ENCODE data around the gene XPO4.

Gene XPO4

DNA sequence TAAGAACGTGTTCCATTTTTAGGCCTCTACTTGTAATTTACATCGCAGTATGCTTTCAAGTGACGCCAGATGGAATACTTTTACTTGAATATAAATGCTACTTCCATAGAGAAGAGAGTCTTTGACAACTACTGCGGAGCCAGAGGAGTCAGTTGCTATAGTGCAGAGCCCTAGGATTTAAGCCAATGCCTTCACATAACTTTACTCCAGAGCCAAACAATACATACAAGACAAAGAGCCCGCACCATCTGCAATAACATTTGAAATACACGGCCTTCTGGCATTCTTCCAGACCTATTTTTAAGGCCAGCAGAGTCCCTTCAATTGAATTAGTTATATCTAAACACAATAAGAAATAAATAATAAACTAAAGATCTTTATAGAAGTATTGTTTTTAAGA, 59.4 kb downstream of the XPO4 start:
- TF ChIP-seq, protein P1, sequence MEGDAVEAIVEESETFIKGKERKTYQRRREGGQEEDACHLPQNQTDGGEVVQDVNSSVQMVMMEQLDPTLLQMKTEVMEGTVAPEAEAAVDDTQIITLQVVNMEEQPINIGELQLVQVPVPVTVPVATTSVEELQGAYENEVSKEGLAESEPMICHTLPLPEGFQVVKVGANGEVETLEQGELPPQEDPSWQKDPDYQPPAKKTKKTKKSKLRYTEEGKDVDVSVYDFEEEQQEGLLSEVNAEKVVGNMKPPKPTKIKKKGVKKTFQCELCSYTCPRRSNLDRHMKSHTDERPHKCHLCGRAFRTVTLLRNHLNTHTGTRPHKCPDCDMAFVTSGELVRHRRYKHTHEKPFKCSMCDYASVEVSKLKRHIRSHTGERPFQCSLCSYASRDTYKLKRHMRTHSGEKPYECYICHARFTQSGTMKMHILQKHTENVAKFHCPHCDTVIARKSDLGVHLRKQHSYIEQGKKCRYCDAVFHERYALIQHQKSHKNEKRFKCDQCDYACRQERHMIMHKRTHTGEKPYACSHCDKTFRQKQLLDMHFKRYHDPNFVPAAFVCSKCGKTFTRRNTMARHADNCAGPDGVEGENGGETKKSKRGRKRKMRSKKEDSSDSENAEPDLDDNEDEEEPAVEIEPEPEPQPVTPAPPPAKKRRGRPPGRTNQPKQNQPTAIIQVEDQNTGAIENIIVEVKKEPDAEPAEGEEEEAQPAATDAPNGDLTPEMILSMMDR (IDR thresholded peaks at IDR 0.05) = no peak

DNA sequence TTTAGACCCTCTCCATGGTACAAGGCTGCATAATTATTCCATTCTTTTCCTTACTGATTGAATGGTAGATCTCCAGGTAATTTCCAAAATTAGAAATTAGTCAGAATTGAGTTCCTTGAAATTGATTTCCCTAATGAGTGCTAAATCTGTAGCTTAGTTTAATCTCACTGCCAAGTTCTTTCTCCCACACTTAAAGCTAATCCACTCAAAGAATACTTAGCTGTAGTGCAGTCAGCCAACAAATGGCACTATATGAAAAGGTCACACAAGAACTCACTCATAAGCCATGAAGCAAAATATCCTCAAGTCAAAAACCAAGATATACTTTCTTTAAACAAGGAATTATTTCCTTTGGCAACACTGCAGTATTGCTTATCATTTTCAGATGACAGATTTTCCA, 62.0 kb downstream of the XPO4 start:
- TF ChIP-seq, protein P1 (IDR thresholded peaks at IDR 0.05) = no peak

DNA sequence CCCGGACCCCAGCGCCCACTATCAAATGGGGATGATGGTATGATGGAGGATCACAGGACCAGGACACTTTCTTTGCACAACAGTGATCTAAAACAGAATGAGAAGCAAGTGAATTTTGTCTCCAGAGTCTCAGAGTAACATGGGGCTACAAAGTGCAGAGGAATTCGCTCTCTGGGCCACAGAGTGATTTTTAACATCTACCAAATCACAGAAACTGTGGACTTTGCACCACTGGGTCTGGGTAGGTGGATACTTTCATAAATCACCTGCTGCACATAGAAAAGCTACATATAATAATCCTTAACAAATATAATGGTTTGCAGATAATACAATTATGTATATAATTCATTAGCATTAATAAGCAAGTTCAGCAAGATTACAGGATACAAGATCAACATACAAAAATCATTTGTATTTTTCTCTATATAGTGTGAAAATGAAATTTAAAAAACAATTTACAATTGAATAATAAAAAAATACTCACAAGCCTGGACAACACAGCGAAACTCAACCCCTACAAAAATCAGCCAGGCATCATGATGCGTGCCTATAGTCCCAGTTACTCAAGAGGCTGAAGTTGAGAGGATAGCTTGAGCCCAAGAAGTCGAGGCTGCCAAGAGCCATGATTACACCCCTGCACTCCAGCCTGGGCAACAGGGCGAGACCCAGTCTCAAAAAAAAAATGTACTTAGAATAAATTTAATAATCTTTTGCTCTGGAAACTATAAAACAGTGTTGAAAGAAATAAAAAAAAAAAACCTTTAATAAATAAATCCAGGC, 68.5 kb downstream of the XPO4 start:
- TF ChIP-seq, protein P1 (IDR thresholded peaks at IDR 0.05) = no peak

DNA sequence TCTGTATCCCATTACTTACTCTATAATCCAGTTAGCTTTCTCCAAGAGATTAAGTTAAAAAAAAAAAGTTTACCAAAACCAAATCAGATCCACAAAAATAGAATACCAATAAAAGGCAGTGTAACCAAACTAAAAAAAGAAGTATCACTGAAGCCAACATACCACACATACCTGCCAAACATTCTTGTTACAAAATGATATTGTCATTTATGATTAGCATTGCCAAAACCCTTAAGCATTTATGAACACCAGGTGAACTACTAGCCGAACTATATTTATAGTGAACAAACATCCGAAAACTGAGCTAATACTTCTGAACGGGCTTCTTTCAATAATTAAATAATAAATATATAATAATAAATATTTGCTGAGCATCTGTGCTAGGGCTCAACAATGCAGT, 69.7 kb downstream of the XPO4 start:
- TF ChIP-seq, protein P1 (IDR thresholded peaks at IDR 0.05) = no peak

DNA sequence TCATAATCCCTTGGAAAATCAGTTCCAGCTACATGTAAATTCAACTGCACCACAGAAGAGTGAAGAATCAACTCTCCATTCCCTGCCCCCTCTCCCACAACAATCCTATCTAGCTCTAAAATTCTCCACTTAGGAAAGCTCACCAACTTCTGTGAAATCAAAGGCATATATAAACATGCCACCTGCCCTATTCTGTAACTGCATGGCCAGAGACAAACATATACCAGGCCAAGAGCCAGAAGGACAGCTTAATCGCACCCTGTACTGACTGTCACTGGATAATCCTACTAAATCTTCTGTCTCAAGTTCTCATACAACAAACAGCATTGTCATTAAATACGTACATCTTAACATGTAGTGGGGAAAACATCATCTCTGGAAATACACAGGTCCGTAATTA, 70.6 kb downstream of the XPO4 start:
- TF ChIP-seq, protein P1 (IDR thresholded peaks at IDR 0.05) = no peak

DNA sequence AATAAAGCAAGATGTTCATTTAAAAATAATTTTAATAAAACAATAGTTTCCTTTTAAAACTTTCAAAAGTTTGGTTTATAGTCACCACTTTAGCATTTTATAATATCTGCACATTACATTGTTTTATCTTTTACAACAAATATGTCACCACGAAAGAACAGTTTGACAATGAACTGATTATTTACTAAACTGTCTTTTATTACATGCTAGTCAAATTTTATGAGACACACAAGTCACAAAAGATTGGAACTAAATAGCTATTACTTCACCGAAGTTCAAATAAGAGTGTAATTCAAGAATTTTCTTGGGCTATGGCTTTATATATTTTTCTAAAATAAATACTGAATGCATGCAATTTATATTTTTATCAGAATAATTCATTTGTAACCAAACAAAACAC, 71.3 kb downstream of the XPO4 start:
- TF ChIP-seq, protein P1 (IDR thresholded peaks at IDR 0.05) = no peak

DNA sequence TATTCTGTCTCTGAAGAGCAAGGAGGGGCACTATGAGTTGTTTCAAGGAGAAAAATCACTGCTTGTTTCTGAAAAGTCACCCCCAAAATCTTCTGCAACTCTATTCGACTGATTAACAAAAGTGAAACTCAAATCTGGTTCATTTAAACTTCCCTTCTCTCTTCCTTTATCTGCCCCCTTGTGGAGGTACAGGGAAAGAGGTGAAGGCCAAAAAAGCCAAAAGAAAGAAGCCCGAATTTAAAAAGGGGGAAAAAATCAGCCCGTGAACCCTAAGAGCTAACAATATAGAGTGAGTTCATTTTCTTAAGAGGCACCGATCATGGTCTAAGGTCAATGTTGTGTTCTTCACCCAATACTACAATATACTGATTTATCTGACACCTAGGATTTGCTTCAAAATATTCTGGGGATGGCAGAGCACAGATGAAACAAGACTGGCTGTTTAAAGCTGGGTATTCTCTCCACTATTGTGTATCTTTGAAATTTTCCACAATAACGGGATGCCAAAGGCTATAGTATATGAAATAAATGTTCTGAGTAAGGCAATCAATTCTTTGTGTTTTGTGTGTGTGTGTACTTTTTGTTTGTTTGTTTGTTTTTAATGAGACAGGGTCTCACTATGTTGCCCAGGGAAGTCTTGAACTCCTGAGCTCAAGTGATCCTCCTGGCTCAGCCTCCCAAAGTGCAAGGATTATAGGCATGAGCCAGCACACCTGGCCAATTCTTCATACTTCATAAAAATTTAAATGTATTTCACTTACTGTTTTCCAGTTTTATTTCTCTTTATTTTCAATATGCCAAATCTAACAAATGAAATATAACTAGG, 73.8 kb downstream of the XPO4 start:
- TF ChIP-seq, protein P1 (IDR thresholded peaks at IDR 0.05) = peak; percentile 69
